MG63 (cell line): ENCODE results near the gene FUT6. TPM values are rescaled to one million over a fixed set of nuclear protein-coding genes. Genes with fewer than 3 reads are reported as not detected.
A peak's percentile ranks its signal among the peaks of the same experiment; 100 is the strongest.
"Not testable (repeated sequence)": the region's sequence is repeated elsewhere in the genome, so short reads cannot be mapped to it uniquely, and the experiment has no call there.

Experiments
- DNase-seq: peaks from one replicate; pipeline ENCODE4 v3.0.0-alpha.2; 2020
- H3K27me3 ChIP-seq: fragments of 250-450 bp; sonication (Bioruptor Pico); 2 replicates; pipeline ENCODE4 v1.5.1; 2020; ENCODE audit warnings: mild to moderate bottlenecking, moderate library complexity
- H3K36me3 ChIP-seq: fragments of 250-450 bp; sonication (Bioruptor Pico); 2 replicates; pipeline ENCODE4 v1.5.1; 2020; ENCODE audit warnings: mild to moderate bottlenecking, moderate library complexity
- H3K4me3 ChIP-seq: fragments of 250-450 bp; sonication (Bioruptor Pico); 2 replicates; pipeline ENCODE4 v1.5.1; 2020; ENCODE audit warnings: mild to moderate bottlenecking, moderate library complexity
- H3K9me3 ChIP-seq: fragments of 250-450 bp; sonication (Bioruptor Pico); 2 replicates; pipeline ENCODE4 v1.5.1; 2020; ENCODE audit warnings: mild to moderate bottlenecking, moderate library complexity
- total RNA-seq: library from RNA; depleted of rRNA; stranded (reverse); fragments of >200 nt; shearing (Covaris generic); gene quantifications from 2 replicates; pipeline ENCODE4 v1.2.3, GENCODE V29; 2014; ENCODE audit warnings: low replicate concordance

FUT6 gene
- total RNA-seq, 1 experiment from 2014 or later, result not detected

DNA sequence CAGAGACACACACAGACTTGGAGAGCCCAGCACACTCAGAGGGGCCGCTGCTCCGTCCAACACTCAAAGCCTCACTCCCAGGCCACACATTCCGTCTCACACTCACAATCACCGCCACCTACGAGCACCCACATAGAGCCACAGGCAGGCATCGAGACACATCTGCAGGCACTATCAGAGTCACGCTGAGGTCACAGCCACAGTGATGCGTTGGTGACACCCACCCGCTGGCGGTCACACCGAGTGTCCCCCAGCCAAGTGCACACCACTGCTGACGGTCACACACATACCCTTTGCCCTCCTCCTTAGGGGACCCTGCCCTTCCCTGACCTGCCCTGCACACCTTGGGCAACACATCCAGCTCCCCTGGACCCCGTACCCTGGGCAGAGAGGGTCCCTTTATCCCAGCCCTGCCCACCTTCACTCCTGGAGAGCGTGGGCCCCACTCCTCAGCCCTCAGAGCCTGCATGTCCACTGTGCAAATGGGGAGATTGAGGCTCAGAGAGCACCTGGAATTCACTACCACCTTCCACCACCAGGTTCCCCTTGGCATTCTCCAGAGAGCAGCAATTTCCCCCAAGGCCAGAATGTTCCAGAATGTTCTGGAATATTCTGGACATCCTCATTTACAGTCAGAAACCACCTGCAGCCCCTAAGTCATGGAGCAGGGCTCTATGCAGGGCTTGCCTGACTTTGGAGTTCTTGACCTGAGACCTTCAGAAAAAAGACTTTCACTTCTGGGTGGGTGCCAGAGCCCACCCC lies 25.4 kb upstream of the FUT6 start:
- Histone ChIP-seq H3K4me3 (no peak overlapping the region), H3K27me3 (no peaks in the 10 kb centered on the region), H3K9me3 (no peaks in the 10 kb centered on the region), H3K36me3 (no peaks in the 10 kb centered on the region)
- no peak for DNase-seq

DNA sequence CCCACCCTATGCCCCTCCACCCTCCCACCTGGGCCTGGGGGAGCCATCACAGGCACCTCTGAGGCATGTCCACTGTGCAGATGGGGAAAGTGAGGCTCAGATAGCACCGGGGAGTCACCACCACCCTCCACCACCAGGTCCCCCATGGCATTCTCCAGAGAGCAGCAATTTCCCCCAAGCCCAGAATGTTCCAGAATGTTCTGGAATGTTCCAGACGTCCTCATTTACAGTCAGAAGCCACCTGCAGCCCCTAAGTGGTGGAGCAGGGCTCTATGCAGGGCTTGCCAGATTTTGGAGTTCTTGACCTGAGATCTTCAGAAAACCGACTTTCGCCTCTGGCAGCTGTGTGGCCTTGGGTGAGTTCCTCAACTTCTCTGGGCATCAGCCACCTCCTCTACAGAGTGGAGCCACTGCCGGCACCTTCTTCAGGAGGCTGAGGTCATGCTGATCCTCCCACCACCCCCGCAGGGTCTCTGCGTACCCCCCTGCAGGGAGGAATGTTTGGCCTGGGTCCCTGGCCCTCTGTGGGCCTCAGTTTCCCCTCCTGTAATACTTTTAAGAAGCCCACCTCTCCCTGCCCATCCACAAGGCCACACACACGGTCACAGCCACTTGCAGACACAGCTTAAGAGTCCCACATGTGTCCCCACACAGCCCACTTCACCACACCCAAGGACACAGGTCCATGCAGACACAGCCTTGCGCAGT lies 24.7 kb upstream of the FUT6 start:
- Histone ChIP-seq H3K27me3 (no peaks in the 10 kb centered on the region), H3K36me3 (no peaks in the 10 kb centered on the region), H3K4me3 (no peak overlapping the region), H3K9me3 (no peaks in the 10 kb centered on the region)
- DNase-seq, result no peak

DNA sequence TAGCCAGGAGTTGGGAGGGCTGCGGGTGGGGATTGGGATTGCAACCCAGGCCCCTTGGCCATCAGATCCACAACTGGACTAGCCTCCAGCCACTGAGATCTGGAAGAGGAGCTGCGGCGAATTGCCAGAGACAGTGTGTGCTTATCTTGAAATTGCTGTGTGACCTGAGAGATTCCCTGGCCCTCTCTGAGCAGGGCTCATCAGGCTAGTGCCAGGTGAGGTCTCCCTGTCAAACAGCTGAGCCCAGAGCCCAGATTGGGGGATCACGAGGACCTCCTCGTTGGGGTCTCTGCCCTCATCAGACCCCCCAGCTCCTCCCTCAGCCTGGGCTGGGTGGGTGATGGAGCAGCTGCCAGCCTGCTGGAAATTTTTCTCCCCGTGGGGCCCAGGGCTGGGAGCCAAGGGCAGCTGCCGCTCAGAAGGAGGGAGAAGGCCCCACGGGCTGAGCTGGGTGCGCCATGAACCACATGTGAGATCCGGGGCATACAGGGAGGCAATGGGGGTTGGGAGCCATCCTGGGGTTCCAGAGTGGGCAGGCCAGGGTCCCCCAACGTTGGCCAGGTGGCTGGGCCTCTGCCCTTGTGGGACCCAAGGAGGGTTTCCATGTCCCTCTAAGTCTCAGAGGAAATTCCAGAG lies 23.6 kb upstream of the FUT6 start:
- H3K27me3 ChIP-seq, result no peaks in the 10 kb centered on the region
- DNase-seq, result no peak
- H3K9me3 ChIP-seq, result no peaks in the 10 kb centered on the region
- no peaks in the 10 kb centered on the region for H3K36me3 ChIP-seq
- H3K4me3 ChIP-seq, result no peak overlapping the region

DNA sequence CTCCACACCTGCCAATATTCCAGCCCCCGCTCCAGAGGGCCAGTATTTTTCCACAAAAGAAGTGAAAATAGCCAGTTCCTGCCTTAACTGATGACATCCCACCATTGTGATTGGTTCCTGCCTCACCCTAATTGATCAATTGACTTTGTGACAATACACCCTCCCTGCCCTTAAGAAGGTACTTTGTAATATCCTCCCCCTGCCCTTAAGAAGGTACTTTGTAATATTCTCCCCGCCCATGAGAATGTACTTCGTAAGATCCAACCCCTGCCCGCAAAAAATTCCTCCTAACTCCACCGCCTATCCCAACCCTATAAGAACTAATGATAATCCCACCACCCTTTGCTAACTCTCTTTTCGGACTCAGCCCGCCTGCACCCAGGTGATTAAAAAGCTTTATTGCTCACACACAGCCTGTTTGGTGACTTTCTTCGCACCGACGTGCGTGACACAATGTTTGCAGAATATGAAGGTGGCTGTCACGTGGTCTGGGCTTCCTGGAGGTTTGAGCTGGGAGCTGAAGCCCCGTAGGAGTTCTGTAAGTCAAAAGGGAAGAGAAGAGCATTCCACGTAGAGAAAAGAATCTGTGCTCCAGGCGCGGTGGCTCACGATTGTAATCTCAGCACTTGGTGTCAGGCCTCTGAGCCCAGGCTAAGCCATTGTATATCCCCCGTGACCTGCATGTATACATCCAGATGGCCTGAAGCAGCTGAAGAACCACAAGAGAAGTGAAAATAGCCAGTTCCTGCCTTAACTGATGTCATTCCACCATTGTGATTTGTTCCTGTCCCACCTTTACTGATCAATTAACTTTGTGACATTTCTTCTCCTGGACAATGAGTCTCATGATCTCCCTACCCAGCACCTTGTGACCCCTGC lies 17.9 kb upstream of the FUT6 start:
- DNase-seq, result no peak
- no peaks in the 10 kb centered on the region for H3K9me3 ChIP-seq

DNA sequence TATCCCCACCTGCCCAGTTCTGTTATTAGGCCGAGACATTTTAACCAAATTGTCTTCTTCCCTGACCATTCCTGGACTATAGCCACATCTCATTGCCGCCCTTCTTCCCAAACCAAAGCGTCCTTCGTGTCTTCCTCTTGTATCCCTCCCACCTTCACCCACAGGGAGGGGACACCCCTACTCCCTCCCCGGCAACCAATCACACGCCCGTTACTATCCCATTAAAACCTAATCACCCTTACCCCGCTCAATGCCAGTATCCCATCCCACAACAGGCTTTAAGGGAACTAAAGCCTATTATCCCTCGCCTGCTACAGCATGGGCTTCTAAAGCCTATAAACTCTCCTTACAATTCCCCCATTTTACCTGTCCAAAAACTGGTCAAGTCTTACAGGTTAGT lies 15.6 kb upstream of the FUT6 start:
- DNase-seq, H3K36me3 ChIP-seq, H3K9me3 ChIP-seq, H3K27me3 ChIP-seq, H3K4me3 ChIP-seq: not testable (repeated sequence)

More for the DNA sequence above, 17.9 kb upstream of the FUT6 start:
- Histone ChIP-seq H3K4me3 (no peak overlapping the region), H3K27me3 (no peaks in the 10 kb centered on the region), H3K36me3 (no peaks in the 10 kb centered on the region)

DNA sequence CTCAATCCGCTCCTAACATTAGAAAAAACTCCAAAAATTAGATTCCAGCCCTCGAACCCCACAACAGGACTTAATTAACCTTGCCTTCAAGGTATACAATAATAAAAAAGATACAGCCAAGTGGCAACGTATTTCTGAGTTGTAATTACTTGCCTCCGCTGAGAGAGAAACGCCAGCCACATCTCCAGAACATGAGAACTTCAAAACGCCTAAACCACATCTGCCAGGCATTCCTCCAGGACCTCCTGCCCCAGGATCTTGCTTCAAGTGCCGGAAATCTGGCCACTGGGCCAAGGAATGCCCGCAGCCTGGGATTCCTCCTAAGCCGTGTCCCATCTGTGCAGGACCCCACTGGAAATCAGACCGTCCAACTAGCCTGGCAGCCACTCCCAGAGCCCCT lies 14.6 kb upstream of the FUT6 start:
- not testable (repeated sequence) for DNase-seq, H3K27me3 ChIP-seq, H3K36me3 ChIP-seq, H3K4me3 ChIP-seq, H3K9me3 ChIP-seq

DNA sequence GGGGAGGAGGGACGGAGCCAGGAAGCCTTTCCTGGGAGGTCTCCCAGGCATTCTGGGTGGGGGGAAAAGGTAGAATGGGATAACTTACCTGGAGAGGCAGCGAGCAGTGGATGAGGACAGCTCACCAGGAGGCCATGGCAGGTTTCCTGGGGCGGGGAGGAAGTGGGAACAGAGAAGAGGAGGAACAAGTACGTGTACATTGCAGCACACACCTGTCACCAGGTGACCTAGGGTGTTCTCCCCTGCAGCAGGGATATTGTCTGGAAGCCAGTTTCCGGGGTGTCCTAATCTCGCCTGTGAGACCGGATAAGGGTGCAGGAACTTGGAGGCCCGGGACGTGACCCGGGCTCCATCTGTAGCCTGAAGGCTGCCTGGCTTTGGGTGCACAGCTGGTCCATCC lies 11.8 kb upstream of the FUT6 start, which contains the start of gene FUT3:
TSS of gene FUT3 (minus strand) at position 148 of the 400 bp plus-strand sequence.
- Histone ChIP-seq H3K4me3 (no peak within 1 kb of the TSS), H3K36me3 (no peaks in the 10 kb centered on the region), H3K9me3 (no peaks in the 10 kb centered on the region), H3K27me3 (no peaks in the 10 kb centered on the region)
- no peak for DNase-seq

DNA sequence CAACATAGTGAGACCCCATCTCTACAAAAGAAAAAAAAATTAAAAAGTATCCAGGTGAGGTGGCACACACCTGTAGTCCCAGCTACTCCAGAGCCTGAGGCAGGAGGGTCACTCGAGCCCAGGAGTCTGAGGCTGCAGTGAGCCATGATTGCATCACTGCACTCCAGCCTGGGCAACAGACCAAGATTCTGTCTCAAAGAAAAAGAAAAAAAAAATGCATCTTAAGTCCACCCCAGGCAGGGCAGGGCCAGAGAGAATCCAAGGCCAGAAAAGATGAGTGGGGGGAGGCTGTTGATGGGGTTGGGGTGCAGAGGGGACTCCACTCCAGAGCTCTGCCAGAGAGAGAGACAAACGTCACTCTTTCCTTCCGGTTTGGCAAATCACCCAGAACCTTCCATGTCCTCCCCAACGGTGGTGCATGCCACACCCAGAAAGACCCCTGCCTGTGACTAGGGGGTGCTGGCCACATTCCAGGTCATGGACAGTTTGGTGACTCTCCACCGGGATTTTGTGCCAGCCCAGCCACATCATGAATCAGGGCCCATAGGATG lies 11.3 kb upstream of the FUT6 start:
- Histone ChIP-seq H3K4me3 (no peak overlapping the region), H3K27me3 (no peaks in the 10 kb centered on the region), H3K36me3 (no peaks in the 10 kb centered on the region), H3K9me3 (no peaks in the 10 kb centered on the region)
- DNase-seq, result peak; percentile 59

DNA sequence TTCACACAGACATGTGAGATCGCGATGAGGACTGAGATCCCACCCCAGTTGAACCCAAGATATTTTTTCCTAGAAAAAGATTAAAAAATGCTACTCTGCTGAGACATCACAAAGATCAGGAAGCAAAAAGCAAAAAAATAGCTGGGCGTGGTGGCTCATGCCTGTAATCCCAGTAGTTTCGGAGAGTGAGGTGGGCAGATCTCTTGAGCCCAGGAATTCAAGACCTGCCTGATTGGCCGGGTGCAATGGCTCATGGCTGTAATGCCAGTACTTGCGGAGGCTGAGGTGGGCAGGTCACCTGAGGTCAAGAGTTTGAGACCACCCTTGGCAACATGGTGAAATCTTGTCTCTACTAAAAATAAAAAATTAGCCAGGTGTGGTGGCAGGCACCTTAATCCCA lies 10.7 kb upstream of the FUT6 start:
- no peak for DNase-seq

DNA sequence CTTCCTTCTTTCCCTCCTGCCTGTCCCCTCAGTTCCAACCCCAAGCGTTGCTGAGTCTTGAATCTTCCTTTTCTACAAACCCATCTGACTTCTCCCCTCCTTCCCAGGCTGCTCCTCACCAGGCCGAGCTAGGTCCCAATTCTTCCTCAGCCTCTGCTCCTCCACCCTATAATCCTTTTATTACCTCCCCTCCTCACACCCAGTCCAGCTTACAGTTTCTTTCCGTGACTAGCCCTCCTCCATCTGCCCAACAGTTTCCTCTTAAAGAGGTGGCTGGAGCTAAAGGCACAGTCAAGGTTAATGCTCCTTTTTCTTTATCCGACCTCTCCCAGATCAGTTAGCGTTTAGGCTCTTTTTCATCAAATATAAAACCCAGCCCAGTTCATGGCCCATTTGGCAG lies 9.1 kb upstream of the FUT6 start:
- not testable (repeated sequence) for DNase-seq, H3K9me3 ChIP-seq, H3K4me3 ChIP-seq, H3K27me3 ChIP-seq, H3K36me3 ChIP-seq

More for the DNA sequence above, 10.7 kb upstream of the FUT6 start:
- Histone ChIP-seq H3K36me3 (no peaks in the 10 kb centered on the region), H3K27me3 (no peaks in the 10 kb centered on the region), H3K9me3 (no peaks in the 10 kb centered on the region), H3K4me3 (no peak overlapping the region)

DNA sequence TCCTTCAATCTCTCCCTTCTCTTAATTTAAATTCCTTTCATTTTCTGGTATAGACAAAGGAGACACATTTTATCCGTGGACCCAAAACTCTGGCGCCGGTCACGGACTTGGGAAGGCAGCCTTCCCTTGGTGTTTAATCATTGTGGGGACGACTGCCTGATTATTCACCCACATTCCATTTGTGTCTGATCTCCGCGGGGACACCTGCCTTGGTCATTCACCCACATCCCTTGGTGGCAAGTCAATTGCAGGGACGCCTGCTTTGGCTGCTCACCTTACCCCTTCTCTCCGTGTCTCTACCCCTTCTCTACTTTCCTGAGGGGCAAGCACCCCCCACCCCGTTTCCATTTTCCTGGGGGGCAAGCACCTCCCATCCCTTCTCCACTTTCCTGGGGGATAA lies 8.3 kb upstream of the FUT6 start:
- H3K4me3 ChIP-seq, H3K36me3 ChIP-seq, H3K9me3 ChIP-seq, H3K27me3 ChIP-seq, DNase-seq: not testable (repeated sequence)

DNA sequence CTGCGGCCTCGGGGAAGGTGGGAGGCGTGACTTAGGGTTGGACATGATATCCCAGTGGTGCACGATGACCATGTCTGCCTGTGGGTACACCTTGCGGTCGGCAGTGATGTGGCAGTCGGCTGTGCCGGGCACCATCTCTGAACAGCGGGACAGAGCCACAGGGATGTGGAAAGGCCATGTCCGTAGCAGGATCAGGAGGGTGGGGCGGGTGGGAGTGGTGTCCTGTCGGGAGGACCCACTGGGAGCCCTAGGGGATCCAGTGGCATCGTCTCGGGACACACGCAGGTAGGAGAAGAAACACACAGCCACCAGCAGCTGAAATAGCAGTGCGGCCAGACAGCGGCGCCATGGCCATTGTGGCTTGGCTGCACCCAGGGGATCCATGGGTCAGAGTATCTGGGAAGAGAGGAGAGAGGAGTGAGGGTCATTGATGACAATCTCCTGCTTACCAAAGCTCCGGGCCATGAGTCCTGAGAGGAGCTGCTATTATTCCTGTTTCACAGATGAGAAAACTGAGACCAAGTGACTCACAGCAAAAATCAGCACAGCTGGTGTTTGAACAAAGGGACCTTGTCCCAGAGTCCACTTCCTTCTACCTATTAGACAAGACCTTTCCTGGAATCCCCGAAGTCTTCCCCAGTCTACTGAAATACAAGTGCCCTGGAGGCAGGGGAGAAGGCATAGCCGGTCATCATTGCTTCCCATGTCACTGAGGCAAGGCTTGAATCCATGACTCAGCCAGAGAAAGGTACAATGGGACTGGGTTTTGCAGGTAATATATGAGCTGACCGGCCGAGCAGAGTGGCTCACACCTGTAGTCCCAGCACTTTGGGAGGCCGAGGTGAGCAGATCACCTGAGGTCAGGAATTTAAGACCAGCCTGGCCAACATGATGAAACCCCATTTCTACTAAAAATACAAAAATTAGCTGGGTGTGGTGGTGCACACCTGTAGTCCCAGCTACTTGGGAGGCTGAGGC lies 5.2 kb upstream of the FUT6 start:
- no peak for DNase-seq
- no peaks in the 10 kb centered on the region for H3K9me3 ChIP-seq
- no peaks in the 10 kb centered on the region for H3K27me3 ChIP-seq
- H3K36me3 ChIP-seq, result no peaks in the 10 kb centered on the region
- no peak overlapping the region for H3K4me3 ChIP-seq

DNA sequence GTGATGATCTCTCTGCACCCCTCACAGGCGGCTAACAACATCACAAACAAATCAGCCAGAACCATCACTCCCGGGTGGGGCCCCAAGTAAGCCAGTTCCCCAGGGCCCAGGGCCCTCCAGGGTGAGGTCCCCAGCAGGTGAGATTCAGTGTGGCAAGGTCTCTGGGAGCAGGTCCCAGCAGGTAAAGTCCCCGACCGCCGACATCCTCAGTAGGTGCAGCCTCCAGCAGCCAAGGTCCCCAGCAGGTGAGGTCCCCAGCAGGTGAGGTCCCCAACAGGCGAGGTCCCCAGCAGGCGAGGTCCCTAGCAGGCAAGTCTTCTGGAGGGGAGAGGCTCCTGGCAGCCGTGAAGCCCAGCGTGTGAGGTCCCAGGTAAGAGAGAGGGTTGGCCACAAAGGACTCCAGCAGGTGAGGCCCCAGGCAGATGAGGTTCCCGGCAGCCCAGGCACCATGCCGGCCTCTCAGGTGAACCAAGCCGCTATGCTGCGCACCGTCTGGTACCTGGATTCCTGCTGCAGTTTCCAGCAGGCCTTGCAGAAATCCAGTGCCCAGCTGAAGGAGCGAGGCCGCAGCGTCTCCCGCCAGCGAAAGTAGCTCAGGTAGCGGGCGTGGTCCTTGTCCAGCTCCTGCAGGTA lies 3.9 kb upstream of the FUT6 start:
- Histone ChIP-seq H3K27me3 (no peaks in the 10 kb centered on the region), H3K4me3 (no peak overlapping the region), H3K9me3 (no peaks in the 10 kb centered on the region), H3K36me3 (no peaks in the 10 kb centered on the region)
- DNase-seq, result no peak

DNA sequence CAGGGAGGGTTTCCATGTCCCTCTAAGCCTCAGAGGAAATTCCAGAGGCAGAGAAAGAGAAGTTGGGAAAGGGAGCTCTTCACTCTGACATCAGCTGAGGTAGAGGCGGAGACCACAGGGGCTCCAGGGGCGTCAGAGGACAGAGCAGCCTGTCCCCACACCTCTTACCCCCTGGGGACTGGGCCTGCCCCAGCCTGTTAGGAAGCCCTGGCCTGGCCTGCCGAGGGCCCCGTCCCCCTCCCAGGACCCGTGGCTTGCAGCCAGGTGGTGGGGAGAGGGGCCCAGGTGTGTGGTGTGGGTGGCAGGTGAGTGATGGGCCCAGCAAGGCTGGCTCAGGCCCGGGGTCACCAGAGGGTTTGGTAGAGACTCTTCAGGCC lies 2.2 kb upstream of the FUT6 start:
- H3K27me3 ChIP-seq, H3K36me3 ChIP-seq, DNase-seq, H3K9me3 ChIP-seq, H3K4me3 ChIP-seq: not testable (repeated sequence)

DNA sequence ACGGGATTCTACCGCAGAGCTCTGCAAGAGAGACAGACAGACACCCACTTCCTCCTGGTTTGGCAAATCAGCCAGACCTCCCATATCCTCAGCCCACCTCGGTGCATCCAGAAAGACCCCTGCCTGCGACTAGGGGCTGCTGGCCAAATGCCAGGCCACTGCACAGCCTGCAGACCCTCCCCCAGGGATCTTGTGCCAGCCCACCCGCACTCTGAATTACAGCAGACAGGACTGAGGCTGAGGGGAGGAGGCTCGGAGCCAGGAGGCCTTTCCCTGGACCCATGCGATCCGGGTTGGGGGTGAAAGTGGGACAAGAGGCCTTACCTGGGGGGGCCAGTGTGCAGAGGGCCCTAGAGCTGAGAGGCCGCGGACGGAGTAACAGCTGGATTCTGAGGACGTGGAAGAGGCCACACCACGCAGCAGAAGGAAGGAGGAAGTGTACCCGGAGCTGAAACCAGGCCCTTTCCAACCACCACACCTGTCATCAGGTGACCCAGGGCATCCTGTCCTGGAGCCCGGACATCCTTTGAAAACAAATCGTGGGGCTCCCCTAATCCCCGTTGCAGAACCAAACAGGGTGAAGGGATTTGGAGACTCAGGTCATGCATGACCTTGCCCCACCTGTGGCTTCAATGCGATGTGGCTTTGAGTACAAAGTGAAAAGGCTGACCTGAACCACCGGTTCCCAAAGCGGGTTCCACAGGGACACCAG lies 993 bp downstream of the FUT6 start:
- Histone ChIP-seq H3K9me3 (no peaks in the 10 kb centered on the region), H3K27me3 (no peaks in the 10 kb centered on the region), H3K36me3 (no peaks in the 10 kb centered on the region), H3K4me3 (no peak overlapping the region)
- DNase-seq, result no peak
